ENCODE data around the gene SH2D2A. TPM values are rescaled to one million over a fixed set of nuclear protein-coding genes. Genes with fewer than 3 reads are reported as not detected.
A peak's percentile ranks its signal among the peaks of the same experiment; 100 is the strongest.

Gene SH2D2A
- total RNA-seq, 4 donors from 2014 or later, result 2.7 to 13.5 (median 6.5) TPM; not detected in 1

GRCh38 chr1:156858959-156859522 is 42.4 kb upstream of the SH2D2A start, which contains the start of gene INSRR:
TSS of gene INSRR (minus strand) at chr1:156859117. CDS start at chr1:156858621, 496 bp downstream.
- no peak within 1 kb of the TSS for H3K27ac ChIP-seq
- peaks cover 0 to 26% (median 17%) of the 10 kb centered on the region in 4 donors for H3K4me1 ChIP-seq
- H3K27me3 ChIP-seq, result peaks cover 0 to 20% of the 10 kb centered on the region in 2 donors
- no peaks in the 10 kb centered on the region for H3K36me3 ChIP-seq
- no peak for TF ChIP-seq CTCF (IDR thresholded peaks at IDR 0.05)
- no peak for TF ChIP-seq POLR2A (IDR thresholded peaks at IDR 0.05)
- H3K9me3 ChIP-seq, result no peaks in the 10 kb centered on the region
- peak within 1 kb of the TSS; percentile 14 to 43 (median 40) for H3K4me3 ChIP-seq
- no peak for DNase-seq

GRCh38 chr1:156858555-156858956 is 41.9 kb upstream of the SH2D2A start:
- no peak for TF ChIP-seq POLR2A (IDR thresholded peaks at IDR 0.05)
- no peak for TF ChIP-seq CTCF (IDR thresholded peaks at IDR 0.05)
- peaks cover 0 to 26% (median 17%) of the 10 kb centered on the region in 4 donors for H3K4me1 ChIP-seq
- H3K27me3 ChIP-seq, result peaks cover 0 to 20% of the 10 kb centered on the region in 2 donors
- no peaks in the 10 kb centered on the region for H3K9me3 ChIP-seq
- peak overlapping the region in 1 of 4 donors; percentile 38 for H3K4me3 ChIP-seq
- no peaks in the 10 kb centered on the region for H3K36me3 ChIP-seq
- no peak for DNase-seq
- no peak overlapping the region for H3K27ac ChIP-seq

GRCh38 chr1:156857532-156857931 is 40.9 kb upstream of the SH2D2A start:
- H3K27me3 ChIP-seq, result peaks cover 0 to 20% of the 10 kb centered on the region in 2 donors
- H3K4me1 ChIP-seq, result peaks cover 0 to 28% (median 17%) of the 10 kb centered on the region in 4 donors
- DNase-seq, result no peak
- H3K4me3 ChIP-seq, result no peak overlapping the region
- no peaks in the 10 kb centered on the region for H3K9me3 ChIP-seq
- no peak overlapping the region for H3K27ac ChIP-seq
- H3K36me3 ChIP-seq, result no peaks in the 10 kb centered on the region
- TF ChIP-seq CTCF (IDR thresholded peaks at IDR 0.05) (no peak), POLR2A (IDR thresholded peaks at IDR 0.05) (no peak)

DNA sequence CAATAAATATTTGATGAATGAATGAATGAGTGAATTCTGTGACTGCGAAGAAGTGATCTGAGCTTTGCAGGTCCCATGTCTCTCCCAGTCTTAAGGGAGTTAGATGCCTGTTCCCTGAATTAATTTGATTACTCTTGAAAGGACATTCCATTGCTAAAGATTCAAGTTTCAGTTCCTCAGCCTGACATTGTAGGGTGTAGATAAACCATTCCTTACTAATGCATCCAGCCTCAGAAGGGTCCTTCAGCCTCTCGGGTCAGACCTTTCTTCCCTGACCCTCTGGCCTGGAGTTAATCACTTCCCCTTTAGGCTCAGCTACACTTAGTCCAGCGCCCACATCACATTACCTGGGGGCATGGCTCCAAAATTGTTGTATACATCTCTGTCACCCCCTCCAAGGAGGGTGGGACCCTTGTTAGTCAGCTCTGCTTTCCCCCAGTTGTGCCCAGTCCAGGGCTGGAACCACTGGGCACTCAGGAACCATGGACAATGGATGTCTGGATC is 39.7 kb upstream of the SH2D2A start:
- TF ChIP-seq CTCF (IDR thresholded peaks at IDR 0.05), result no peak
- no peak for TF ChIP-seq POLR2A (IDR thresholded peaks at IDR 0.05)

GRCh38 chr1:156854634-156855033 is 38.0 kb upstream of the SH2D2A start:
- no peak overlapping the region for H3K27ac ChIP-seq
- no peak for DNase-seq
- no peaks in the 10 kb centered on the region for H3K36me3 ChIP-seq
- no peak for TF ChIP-seq POLR2A (IDR thresholded peaks at IDR 0.05)
- TF ChIP-seq CTCF (IDR thresholded peaks at IDR 0.05), result no peak
- H3K9me3 ChIP-seq, result no peaks in the 10 kb centered on the region
- peaks cover 0 to 15% (median 3%) of the 10 kb centered on the region in 4 donors for H3K4me1 ChIP-seq
- H3K4me3 ChIP-seq, result no peak overlapping the region
- H3K27me3 ChIP-seq, result peaks cover 0 to 2% of the 10 kb centered on the region in 2 donors

More for the DNA sequence above, 39.7 kb upstream of the SH2D2A start:
- H3K27ac ChIP-seq, result no peak overlapping the region
- no peak for DNase-seq
- H3K27me3 ChIP-seq, result peaks cover 0 to 17% of the 10 kb centered on the region in 2 donors
- no peaks in the 10 kb centered on the region for H3K36me3 ChIP-seq
- peaks cover 0 to 32% (median 17%) of the 10 kb centered on the region in 4 donors for H3K4me1 ChIP-seq
- H3K9me3 ChIP-seq, result no peaks in the 10 kb centered on the region
- H3K4me3 ChIP-seq, result no peak overlapping the region

Data from Peyer's patch (tissue), 4 donors.